ENCODE data around the gene CASS4.

DNA sequence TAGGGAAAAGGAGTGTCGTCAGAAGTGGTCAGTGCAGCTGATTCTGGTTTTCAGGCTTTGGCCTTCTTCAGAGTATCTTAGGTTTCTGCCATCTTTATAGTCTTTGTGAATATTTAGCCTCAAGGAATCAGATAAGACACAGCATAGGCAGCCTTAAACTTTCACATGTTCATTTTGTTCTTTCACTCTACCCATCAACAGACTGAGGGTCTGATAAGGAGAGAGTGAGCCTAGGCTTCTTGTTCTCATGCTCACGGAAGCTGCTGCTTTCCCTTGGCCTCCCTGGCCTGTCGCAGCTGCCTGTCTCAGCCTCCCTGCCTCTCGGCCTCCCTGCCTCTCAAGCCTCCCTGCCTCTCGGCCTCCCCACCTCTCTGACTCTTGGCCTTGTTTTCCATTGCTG is 76.5 kb downstream of the CASS4 start:
- no peak for TF ChIP-seq GATA2 (IDR thresholded peaks at IDR 0.05; ENCODE audit: low read depth, low read length)
- TF ChIP-seq GATA3 (IDR thresholded peaks at IDR 0.05; ENCODE audit: low read depth, low read length): no peak

Measured in SH-SY5Y (cell line).